Measurements from ENCODE around the gene RPP14. TPM values are rescaled to one million over a fixed set of nuclear protein-coding genes. Genes with fewer than 3 reads are reported as not detected.

The RPP14 gene
- total RNA-seq, 2 experiments from 2014 or later = 12.8 to 20.3 TPM

- peaks cover 49% of the 10 kb centered on the region for H3K4me1 ChIP-seq (ENCODE audit: insufficient read depth, low read length, poor library complexity, severe bottlenecking)
- BruUV-seq (replicated peaks) = no TSS peak
- peak within 1 kb of the TSS; percentile 80 for H3K4me3 ChIP-seq (ENCODE audit: low read depth, low read length, poor library complexity, severe bottlenecking)
- intact Hi-C loops (cut with micrococcal nuclease; ENCODE audit: unreplicated experiment) = loop anchor here (1.0 to 5.0 kb wide), 3 partner anchors 82 to 159 kb away; partner anchors contain the start of gene PDHB
- CTCF ChIA-PET (ENCODE audit: unreplicated experiment) = interaction anchor here (0.6 to 1.2 kb wide), 6 partner anchors 12 to 230 kb away, joined by 3 to 14 read pairs (median 6); no protein-coding TSS in a partner anchor
- no peaks in the 10 kb centered on the region for H3K9me3 ChIP-seq (ENCODE audit: low read length)
- peak within 1 kb of the TSS; percentile 82 for H3K27ac ChIP-seq (ENCODE audit: low read depth, low read length, poor library complexity, severe bottlenecking)
- peak within 1 kb of the TSS; percentile 96 for H3K4me2 ChIP-seq (ENCODE audit: low read length)
- POLR2A ChIA-PET = interaction anchor here (0.6 to 19.4 kb wide), 6 partner anchors 12 to 100 kb away, joined by 3 to 711 read pairs (median 3); no protein-coding TSS in a partner anchor
- H3K9me2 ChIP-seq (ENCODE audit: insufficient read depth, low read length) = no peaks in the 10 kb centered on the region
- DNase-seq (ENCODE audit: low spot score) = peak; percentile 88
- no peaks in the 10 kb centered on the region for H4K20me1 ChIP-seq (ENCODE audit: insufficient read depth, low read length)
- no peak for TF ChIP-seq EZH2phosphoT487 (IDR thresholded peaks at IDR 0.05; ENCODE audit: borderline replicate concordance, low read depth, low read length)
- TF ChIP-seq, protein P1, sequence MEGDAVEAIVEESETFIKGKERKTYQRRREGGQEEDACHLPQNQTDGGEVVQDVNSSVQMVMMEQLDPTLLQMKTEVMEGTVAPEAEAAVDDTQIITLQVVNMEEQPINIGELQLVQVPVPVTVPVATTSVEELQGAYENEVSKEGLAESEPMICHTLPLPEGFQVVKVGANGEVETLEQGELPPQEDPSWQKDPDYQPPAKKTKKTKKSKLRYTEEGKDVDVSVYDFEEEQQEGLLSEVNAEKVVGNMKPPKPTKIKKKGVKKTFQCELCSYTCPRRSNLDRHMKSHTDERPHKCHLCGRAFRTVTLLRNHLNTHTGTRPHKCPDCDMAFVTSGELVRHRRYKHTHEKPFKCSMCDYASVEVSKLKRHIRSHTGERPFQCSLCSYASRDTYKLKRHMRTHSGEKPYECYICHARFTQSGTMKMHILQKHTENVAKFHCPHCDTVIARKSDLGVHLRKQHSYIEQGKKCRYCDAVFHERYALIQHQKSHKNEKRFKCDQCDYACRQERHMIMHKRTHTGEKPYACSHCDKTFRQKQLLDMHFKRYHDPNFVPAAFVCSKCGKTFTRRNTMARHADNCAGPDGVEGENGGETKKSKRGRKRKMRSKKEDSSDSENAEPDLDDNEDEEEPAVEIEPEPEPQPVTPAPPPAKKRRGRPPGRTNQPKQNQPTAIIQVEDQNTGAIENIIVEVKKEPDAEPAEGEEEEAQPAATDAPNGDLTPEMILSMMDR (conservative IDR thresholded peaks at IDR 0.05; ENCODE audit: low read length) = peak; percentile 49
- peaks cover 17% of the 10 kb centered on the region for H3K36me3 ChIP-seq (ENCODE audit: insufficient read depth, low read length)
- H3K79me2 ChIP-seq (ENCODE audit: insufficient read depth, low read depth, low read length) = peaks cover 53% of the 10 kb centered on the region
- peak within 1 kb of the TSS; percentile 92 for H2AFZ ChIP-seq (ENCODE audit: low read length)
Measured at GRCh38 chr3:58332575-58333188, 26.6 kb downstream of the RPP14 start, which contains the start of gene PXK. Gene PXK, plus strand, starts transcription at chr3:58332892. Its CDS starts 97 bp downstream, at chr3:58332989.

- Histone ChIP-seq H3K4me1 (ENCODE audit: insufficient read depth, low read length, poor library complexity, severe bottlenecking) (peaks cover 56% of the 10 kb centered on the region), H4K20me1 (ENCODE audit: insufficient read depth, low read length) (no peaks in the 10 kb centered on the region), H3K79me2 (ENCODE audit: insufficient read depth, low read depth, low read length) (peaks cover 60% of the 10 kb centered on the region), H2AFZ (ENCODE audit: low read length) (peak overlapping the region; percentile 17; the same call in 1 of the 2 replicates), H3K4me3 (ENCODE audit: low read depth, low read length, poor library complexity, severe bottlenecking) (peak overlapping the region; percentile 80), H3K9me3 (ENCODE audit: low read length) (no peaks in the 10 kb centered on the region), H3K27ac (ENCODE audit: low read depth, low read length, poor library complexity, severe bottlenecking) (peak overlapping the region; percentile 82), H3K36me3 (ENCODE audit: insufficient read depth, low read length) (peaks cover 24% of the 10 kb centered on the region), H3K9me2 (ENCODE audit: insufficient read depth, low read length) (no peaks in the 10 kb centered on the region), H3K4me2 (ENCODE audit: low read length) (peak overlapping the region; percentile 96)
- TF ChIP-seq, protein P1 (conservative IDR thresholded peaks at IDR 0.05; ENCODE audit: low read length) = peak; percentile 72
- no peak for TF ChIP-seq EZH2phosphoT487 (IDR thresholded peaks at IDR 0.05; ENCODE audit: borderline replicate concordance, low read depth, low read length)
- BruUV-seq (replicated peaks) = TSS peak; percentile 54
- POLR2A ChIA-PET = interaction anchor here (0.6 to 19.4 kb wide), 11 partner anchors 10 to 158 kb away, joined by 3 to 711 read pairs (median 3); partner anchors contain the start of genes HTD2 and RPP14
- DNase-seq (ENCODE audit: low spot score) = peak; percentile 75
- CTCF ChIA-PET (ENCODE audit: unreplicated experiment) = interaction anchor here (0.6 to 1.3 kb wide), 9 partner anchors 12 to 230 kb away, joined by 3 to 14 read pairs (median 4); no protein-coding TSS in a partner anchor
- intact Hi-C loops (cut with micrococcal nuclease; ENCODE audit: unreplicated experiment) = loop anchor here (1.0 to 5.0 kb wide), 2 partner anchors 81 to 99 kb away; partner anchors contain the start of gene PDHB
Measured at GRCh38 chr3:58333206-58334012, 27.4 kb downstream of the RPP14 start.

All from OCI-LY7 (cell line).